Measurements from ENCODE around the gene CBR1.
"Not testable (repeated sequence)": the region's sequence is repeated elsewhere in the genome, so short reads cannot be mapped to it uniquely, and the experiment has no call there.

The CBR1 gene

GRCh38 chr21:36082237-36082664, 12.4 kb downstream of the CBR1 start:
- DNase-seq, result no peak

DNA sequence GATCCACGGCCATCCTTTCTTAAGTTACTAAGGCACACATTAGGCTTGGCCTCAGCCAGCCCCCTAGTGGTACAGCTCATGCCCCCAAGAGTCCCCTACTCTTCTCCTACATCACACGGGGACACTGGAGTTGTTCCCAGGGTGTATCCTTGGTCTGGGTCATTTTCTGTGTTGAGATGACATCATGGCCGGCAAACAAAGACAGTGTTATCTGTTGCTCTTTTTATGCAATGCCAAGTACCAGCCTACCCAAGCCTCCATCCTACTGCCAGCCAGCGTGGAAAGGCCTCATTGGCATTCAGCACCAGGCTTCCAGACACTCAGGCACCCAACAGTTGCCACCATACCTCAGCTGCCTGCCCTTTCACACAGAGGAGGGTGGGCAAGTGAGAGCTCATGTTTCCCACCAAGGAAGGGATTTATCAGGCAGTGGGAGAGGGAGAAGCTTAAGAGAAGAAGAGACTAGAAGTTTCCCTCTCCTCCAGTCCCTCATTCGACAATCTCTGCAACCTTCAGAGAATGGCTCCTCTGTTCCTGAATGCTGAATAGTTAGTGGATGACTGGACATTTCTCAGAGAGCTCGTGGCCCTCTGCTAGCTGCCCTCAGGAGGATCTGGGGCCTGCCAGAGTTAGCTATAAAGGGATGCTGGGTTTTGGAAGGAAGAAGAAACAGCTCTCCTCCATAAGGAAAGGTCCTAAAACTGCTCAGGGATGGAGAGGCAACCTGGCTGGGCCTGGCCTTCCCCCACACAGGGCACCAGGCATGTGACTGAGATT, 17.7 kb downstream of the CBR1 start:
- no peak for DNase-seq

GRCh38 chr21:36089946-36090345, 20.1 kb downstream of the CBR1 start:
- no peak for DNase-seq

- no peak for DNase-seq
Measured at GRCh38 chr21:36092681-36093080, 22.9 kb downstream of the CBR1 start.

DNA sequence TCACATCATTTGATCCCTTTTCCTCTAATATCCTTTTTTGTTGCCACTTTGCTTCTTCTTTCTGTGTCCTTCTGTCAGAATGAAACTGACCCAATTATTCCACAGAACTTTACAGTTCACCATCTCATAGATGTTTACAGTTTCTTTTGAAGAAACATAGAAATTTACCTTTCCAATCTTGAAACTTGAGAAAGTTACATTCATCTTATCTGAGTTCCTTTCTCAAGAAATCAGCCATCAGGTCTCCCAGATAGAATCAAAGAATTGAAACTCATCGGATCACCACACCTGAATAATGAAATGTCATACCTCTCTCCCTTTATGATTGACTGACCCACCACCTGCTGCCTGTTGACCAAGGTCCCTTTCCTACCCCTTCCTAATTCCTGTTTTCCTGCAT, 23.7 kb downstream of the CBR1 start:
- no peak for DNase-seq

DNA sequence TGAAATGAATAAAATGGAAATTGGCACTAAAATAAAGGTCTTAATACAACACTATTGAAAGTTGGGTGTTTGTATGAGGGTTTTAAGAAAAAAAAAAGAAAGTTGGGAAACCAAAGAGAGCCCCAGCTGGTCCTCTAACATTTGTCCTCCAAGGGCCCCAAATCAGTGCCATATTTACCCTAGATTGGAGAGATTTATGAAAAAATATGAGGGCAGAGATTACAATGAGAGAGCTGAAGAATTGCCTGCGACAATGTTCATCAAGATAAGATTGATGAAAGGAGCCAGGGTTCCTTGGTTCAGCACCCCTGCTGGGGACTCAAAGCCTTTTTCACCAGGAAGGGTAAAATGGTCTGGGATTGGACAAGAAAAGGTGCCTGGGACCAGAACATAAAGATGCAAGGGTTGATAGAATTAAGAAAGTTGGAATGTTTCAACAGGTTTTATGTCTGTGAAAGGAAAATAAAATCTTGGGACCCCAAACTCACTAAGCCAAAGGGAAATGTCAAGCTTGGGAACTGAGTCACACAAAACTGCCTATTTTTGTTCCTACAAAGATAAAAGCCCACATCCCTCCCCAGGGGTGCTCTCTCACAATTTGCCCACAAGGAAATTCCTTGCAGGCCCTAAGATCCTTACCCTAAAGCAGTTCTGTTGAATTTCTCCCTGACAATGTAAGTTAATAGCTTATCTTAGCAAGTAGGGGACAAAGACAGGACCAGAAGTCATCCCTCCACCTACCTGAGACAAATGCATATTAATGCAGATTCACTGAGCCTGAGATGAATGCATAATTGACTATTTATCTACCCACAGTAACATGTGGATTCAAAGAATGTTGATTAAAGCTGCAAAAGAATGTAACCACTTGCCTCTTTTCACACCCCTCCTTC, 26.8 kb downstream of the CBR1 start:
- no peak for DNase-seq

DNA sequence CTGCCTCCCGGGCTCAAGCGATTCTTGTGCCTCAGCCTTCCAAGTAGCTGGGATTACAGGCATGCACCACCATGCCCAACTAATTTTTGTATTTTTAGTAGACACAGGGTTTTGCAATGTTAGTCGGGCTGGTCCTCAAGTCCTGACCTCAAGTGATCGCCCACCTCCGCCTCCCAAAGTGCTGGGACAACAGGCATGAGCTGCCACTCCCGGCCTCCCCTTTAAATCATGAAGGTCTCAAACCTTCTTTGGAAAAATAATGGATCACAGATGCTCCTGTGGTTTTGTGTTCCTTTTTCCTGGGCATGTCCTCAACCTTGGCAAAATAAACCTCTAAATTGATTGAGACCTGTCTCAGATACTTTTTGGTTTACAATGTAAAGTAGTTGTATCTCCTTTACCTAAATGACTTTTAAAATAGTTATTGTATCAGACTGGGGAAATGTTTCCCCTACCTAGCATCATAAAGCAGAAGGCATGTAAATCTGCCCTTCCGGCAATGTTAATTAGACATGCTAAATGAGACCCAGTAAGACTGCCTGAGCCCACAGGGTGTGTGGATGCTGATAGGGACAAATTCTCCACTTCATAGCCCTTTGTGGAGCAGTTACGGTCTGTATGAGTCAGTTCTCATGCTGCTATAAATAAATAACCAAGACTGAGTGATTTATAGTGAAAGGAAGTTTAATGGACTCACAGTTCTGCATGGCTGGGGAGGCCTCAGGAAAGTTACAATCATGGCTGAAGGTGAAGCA, 27.8 kb downstream of the CBR1 start:
- no peak for DNase-seq

GRCh38 chr21:36098182-36098532, 28.3 kb downstream of the CBR1 start:
- DNase-seq, result no peak

- DNase-seq, result no peak
Measured at GRCh38 chr21:36099000-36099399, 29.2 kb downstream of the CBR1 start.

DNA sequence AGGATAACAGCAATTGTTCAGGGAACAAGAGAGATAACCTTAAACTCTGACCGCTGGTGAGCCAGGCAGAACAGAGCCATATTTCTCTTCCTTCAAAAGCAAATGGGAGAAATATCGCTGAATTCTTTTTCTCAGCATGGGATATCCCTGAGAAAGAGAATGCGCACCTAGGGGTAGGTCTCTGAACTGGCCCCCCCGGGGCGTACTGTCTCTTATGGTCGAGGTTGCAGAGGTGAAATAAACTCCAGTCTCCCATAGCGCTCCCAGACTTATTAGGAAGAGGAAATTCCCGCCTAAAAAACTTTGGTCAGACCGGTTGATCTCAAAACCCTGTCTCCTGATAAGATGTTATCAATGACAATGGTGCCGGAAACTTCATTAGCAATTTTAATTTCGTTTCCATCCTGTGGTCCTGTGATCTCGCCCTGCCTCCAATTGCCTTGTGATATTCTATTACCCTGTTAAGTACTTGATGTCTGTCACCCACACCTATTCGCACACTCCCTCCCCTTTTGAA, 29.9 kb downstream of the CBR1 start:
- not testable (repeated sequence) for DNase-seq

DNA sequence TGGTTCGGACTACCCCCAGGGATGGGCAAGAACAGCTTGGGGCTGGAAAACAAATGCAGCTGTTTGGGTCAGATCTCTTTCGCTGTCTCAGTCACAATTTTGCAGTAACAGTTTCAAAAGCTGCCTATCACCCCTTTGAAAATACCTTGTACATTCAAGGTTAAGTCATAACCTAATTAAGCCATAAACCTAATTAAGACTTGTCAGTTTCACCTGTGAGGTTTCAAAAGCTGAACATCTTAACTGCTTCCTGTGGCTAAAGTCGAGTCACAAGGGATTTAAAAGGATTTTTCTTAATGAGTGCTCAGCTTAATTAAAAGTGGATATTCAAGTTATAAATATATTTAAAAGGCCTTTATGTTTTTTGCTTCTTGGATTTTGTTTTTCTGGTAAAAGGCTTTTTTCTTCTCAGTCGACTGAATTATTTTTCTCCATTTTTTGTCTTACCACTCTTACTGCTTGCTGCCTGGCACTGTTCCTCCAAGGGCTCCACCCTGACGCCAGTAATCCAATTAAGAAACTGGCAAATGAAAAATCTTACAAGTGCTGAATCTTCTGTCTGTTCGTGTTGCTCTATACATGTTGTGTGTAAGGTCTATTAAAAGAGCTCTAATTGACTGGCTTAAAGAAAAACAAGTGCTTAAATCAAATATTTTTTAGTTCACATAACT, 31.3 kb downstream of the CBR1 start:
- no peak for DNase-seq

DNA sequence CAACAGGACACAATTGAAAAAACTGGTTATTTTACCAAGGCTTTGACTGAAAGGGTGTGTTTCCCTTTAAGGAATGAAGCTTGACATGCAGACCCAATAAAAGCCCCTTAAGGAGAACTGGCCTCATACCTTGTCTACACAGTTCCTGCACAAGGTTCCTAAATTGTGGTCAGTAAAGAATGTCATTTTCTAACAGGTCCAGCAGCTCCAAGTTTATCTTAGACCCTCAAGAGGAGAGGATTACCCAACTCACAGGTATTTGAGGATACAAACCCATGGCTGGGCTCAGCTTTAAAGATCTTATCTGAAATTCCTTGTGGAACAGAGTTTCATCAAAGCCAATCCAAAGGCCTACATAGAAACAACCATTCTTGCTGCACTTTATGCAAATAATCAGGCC, 33.6 kb downstream of the CBR1 start:
- DNase-seq, result no peak

DNA sequence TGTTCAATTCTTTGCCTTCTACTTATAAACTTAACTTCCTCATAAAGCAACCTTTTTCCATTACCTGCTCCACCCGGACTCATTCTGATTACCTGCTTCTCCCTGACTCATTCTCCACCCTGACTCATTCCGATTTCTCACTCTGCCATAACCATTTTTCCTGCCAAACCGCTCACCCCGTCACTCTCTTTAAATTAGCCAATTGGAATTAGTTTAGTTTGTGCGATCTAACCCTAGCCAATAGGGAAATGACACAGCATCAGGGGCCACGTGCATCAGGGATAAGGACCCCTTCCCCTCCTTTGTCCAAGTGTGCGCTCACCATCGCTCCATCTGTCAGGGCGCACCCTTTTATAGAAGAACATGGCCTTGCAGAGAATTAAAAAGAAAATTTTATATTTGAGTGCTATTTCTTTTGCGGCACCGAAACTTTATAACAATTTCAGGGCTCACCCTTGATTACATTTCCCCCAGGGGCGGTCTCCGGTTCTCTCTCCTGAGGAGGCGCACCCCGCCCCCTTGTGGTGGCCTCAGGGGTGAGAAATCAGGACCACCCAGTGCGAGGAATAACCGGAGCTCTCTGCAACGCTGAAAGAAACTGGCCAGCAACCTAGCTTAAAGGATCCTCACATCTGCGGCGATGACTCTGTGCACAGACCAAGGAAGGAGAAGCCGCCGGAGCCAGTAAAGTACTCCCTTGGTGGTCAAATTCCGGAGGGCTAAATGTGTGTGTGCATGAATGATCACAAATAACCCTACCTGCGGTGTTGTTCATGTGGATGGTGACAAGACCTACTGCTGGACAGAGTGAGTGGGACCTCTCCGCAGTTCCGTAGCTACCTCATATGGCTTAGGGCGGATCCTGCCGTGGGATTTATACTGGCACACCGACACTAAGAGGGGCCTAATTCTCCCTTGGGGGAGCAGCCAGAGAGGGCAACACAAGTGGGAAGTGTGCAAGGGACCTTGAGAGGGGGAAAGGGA, 34.8 kb downstream of the CBR1 start:
- DNase-seq, result no peak

DNA sequence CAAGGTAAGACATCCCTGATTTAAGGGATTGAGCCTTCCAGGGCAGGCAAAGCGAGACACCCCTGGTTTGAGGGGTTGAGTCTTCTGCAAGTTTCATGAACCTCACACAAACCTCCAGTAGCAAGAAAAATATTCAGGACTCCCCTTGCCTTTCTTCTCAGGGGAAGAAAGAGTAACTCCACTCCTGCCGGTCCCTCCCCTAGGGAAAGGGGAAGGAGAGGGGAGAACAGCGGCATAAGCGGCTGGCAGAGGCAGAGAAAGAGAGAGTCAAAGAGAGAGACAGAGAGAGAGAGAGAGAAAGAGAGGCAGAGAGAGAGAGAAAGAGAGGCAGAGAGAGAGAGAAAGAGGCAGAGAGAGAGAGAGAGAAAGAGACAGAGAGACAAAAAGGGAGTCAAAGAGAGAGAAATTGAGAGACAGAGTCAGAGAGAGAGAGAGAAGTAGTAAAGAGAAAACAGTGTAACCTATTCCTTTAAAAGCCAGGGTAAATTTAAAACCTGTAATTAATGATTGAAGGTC, 35.6 kb downstream of the CBR1 start:
- no peak for DNase-seq

- DNase-seq, result no peak
Measured at GRCh38 chr21:36109868-36110267, 40.0 kb downstream of the CBR1 start.

DNA sequence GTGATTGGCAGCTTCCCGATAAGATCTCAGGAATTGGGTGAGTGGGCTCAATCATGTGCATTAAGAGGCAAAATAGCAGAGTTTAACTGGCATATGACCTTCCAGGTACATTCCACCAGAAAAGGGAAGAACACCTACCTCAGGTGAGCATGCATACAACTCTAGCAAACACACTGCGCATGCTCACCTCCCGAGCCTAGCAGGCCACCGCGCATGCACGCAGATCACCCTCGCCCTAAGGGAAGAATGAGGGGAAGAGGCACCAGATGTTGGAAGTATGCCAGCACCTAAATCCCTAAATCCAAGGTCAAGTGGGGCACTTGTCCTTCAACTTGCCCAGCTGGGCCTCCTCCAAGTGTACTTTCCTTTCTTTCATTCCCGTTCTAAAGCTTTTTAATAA, 41.4 kb downstream of the CBR1 start:
- DNase-seq, result no peak

DNA sequence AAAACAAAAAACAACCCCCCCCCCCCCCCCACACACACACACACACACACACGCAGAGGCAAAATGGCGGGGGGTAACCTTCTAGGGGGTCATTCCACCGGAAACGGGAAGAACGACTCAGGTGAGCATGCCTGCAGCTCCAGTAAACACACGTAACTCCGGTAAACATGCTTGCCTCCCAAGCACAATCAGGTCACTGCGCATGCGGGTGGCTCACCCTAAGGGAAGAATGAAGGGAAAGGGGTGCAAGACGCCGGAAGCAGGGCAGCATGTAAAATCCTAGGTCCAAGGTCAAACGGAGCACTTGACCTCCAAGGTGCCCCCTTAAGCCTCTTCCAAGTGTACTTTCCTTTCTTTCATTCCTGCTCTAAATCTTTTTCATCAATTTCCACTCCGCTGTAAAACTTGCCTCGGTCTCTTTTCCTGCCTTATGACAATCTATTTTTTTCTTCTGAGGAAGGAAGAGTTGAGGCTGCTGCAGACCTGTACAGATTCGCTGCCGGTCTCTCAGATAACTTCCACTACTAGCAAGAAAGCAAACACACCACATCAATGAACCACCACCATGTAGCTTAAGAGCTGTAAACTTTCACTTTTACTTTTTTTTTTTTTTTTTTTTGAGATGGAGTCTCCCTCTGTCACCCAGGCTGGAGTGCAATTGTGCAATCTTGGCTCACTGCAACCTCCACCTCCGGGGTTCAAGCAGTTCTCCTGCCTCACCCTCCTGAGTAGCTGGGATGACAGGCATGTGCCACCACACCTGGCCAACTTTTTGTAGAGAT, 44.0 kb downstream of the CBR1 start:
- peak; percentile 69 for DNase-seq

DNA sequence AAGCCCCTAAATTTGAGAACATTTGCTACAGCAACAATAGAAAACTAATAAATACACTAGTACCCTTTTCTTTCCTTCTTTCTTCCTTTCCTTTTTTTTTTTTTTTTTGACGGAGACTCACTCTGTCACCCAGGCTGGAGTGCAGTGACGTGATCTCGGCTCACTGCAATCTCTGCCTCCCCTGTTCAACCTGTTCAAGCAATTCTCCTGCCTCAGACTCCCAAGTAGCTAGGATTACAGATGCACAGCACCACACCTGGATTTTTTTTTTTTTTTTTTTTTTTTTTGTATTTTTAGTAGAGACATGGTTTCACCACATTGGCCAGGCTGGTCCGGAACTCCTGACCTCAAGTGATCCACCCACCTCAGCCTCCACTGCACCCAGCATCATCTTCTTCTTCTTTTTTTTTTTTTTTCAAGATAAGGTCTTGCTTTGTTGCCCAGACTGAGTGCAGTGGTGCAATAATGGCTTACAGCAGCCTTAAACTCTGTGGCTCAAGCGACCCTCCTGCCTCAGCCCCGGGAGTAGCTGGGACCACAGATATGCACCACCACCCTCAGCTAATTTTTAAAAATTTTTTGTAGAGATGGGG, 45.4 kb downstream of the CBR1 start:
- no peak for DNase-seq

DNA sequence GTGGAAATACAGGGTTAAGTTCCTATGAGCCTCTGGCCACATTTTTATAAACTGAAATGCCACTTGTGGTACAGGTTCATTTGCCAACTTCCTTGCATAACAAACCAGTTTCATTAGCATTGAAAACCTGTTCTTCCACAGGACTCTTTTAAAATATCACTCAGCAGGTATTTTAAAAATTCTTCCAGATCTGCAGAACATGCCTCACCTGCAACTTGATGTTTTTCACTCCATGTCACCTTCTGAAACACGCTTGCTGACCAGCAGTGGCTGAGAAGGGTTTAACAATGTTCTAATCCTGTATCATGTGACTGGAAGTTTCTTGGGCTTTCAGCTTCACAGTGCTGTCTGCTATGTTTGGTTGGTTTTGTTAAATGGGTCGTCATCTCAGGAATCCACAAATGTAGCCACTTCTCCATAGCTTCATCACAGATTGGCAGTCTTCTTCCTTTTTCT, 47.5 kb downstream of the CBR1 start:
- no peak for DNase-seq

Measured in DMS79 treated with DMSO at 0.1 percent for 48 hours (cell line).